GM21576 (cell line): ENCODE measurements around the gene IYD.
"Not testable (repeated sequence)": the region's sequence is repeated elsewhere in the genome, so short reads cannot be mapped to it uniquely, and the experiment has no call there.

Source experiments
- ATAC-seq: cut with Tn5 transposase; IDR thresholded peaks from one replicate; pipeline ENCODE4 v1.9.1; 2021; ENCODE audit warnings: mild to moderate bottlenecking, moderate library complexity; ENCODE audit not compliant: unreplicated experiment

The IYD gene

DNA sequence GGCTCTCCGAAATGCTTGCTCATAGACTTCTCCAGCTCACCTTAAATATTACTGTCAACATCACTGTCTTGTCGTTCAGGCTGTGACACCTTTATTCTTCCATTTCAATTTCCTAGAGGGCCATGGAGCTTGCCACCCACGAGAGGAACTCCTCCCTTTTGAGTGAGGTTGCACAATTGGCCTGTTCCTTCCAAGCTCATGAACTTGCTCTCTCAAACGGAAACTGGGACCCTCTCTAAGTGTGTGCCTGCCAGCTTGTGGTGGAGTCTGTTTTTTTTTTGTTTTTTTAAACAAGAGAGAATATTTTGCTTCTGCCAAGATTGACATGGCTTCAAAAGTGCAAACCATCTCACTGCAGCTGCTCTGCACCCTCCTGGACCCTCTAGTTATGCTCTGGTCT is 19.3 kb upstream of the IYD start:
- ATAC-seq, result no peak

DNA sequence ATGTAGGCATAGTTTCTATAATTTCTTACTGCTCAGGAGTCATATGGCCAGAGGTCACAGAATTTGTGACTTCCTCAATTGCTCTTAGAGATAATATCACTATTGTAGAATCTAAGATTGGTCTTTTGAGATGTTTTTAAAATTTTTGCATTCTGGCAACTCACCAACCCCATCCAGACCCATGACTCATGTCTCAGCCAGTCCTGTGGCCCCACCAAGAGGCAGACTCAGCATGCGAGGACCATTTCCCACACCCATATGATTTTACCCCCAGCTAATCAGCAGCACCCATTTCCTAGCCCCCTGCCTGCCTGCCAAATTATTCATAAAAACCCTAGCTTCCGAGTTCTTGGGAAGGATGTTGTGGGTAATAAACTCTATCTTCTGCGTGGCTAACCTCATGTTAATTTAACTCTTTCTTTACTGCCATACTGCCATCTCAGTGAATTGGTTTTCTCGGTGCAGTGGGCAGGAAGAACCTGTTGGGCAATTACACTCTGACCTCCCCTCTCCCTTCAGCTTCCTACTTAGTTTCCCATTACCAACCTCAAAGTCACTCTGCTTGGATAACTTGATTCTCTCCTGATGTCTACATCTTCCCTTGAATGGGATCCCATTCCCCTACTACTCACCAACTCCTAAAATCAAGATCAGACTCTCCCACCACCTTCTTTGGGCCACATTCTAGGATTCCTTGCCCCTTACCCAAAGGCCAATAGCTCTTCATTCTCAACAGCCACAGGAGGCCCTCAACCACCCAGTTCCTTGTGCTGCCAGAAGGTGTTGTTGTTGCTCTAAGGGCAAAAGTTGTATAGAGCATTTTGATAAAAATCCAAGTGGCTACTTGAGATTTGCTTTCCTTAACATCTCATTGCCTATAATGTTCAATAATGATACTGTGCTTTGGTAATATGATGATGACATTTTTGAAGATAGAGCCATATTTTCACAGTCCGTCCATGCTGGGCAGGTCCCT is 16.2 kb upstream of the IYD start:
- ATAC-seq, result no peak

DNA sequence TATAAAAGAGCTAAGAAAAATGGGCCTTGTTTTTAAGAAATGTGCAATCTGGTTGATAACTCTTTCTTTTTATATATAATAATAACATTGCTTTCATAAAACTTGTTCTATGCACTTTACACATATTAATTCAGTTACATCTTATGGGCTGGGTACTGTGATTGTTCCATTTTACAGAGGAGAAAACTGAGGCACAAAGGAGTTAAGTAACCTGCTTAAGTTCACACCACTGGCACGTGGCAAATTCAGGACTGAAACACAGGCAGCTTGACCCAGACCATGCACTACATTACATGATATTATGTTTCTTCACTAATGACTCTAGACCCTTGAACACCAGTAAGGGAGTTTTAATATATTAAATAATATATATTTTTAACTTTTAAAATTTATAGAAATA is 15.4 kb upstream of the IYD start:
- ATAC-seq, result no peak

DNA sequence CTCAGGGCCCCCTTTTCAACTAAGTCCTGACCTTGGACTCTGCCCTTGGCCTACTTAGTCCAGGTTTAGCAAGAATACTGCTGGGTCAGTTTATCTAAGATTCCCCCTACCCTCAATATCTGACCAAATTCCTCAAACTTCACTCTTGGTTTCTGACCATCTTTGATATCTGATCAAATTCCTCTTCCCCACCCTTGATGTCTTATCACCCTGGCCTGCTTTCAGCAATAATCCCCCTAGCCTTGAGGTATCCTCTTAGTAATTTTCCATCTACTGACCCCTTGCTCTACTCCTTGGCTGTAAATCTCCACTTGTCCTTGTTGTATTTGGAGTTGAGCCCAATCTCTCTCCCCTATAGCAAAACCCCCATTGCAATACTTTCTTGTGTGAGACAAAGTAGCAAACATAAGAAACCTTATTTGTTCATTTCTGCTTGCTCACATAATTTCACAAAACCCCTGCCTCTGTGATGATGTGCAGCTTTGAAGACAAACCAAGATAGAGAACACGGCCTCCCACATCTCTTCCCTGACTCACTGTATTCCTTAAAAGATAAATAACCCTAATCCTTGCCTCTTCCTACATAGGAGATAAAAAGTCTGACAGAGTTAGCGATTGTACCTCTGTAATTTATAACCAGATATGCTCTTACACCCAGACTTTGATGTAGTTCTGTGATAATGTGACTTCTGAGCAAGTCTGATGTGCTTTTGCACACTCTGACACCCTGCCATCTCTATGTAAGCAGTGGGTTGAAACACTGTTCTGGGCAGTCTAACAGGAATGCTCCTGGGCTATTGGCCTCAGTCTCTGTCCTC is 13.8 kb upstream of the IYD start:
- ATAC-seq, result no peak

DNA sequence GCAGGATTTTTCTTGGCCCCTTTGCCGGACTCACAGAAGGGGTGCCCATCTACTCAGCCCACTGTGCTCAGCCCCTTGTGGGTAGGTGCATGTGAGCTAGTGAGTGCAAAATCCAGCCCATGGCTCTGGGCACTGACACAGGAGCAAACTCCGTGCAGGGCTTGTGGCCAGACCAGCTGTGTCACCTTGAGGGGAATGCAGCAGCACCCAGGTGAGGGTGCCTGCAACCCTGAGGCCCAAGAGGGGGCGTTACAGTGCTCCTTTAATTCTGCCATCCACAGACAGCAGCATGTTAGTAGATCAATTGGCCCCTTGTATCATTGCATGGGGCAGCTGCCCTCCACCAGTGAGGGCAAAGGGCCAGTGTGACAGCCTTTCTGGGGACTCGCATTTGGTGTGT is 12.9 kb upstream of the IYD start:
- ATAC-seq, result no peak

DNA sequence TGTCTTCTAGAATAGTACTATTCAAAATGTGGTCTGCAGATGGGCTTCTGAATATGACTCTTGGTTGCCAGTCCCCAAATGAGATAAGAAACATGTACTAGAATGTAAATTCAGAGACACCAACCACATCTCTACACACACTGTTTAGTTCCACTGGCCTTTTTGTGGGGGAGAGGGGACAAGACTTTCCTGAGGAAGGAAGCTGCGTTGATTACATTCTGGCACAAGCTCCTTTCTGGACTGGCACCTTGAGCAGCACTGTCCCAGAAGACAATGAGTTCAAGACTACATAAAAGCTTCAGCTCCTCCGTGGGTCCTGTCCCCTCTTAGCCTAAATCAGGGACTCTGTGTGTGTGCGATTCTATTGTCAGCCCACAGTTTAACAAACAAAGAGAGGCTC is 6.9 kb upstream of the IYD start:
- ATAC-seq, result no peak

DNA sequence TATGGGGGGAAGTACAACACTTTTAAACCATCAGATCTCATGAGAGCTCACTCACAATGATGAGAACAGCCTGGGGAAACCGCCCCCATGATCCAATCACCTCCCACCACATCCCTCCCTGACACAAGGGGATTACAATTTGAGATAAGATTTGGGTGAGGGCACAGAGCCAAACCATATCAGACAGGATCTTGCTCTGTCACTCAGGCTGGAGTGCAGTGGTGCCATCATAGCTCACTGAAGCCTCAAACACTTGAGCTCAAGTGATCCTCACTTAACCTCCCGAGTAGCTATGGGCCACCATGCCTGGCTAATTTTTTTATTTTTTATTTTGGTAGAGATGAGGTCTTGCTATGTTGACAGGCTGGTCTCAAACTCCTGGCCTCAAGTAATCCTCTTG is 5.1 kb upstream of the IYD start:
- no peak for ATAC-seq

DNA sequence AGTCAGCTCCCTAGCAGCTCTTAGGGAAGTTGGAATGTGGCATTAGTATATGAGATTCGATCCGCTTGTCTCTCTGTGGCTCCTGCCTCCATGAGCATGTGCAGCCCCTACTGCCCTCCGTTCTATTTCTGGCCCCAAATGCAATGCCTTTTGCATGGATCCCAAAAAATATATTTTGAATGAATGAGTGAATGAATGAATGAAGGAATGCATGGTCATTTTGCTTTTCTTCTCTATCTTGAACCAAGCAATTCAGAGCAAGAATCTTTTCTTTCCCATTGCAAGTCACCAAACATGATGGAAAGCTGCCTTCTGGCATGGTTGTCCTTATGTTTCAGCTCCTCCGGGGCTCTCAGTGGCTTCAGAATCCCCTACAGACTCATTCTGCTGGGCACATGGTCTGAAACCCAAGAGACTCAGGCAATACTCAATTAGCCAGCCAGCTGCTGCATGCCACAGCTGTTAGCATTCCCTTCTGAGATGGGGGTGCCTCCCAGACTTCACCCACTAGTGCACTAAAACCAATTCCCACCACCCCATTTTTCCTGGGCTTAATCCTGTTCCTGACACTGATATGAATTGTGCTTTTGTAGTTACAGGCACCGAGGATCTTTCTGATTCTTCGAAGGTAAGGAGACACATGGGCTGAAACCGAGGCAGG is 2.6 kb upstream of the IYD start:
- ATAC-seq, result no peak

DNA sequence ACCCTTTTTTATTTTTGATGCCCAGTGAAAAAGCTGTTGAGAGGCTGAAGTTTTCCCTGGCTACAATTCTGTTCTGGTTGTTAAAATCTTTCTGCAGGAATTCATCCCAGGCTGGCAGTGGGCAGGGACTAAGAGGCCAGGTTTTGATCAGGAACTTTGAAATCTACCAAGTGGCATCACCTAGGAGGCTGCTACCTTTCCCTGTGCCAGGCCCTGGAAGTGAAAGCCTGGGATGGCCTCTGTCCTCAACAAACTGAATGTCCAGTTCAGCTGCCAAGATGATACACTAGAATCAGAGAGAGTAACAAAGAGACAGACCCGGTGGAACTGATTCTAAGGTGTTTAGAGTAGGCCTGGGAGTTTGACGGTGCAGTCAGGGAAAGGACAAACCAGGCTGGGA is 596 bp downstream of the IYD start:
- ATAC-seq, result no peak

DNA sequence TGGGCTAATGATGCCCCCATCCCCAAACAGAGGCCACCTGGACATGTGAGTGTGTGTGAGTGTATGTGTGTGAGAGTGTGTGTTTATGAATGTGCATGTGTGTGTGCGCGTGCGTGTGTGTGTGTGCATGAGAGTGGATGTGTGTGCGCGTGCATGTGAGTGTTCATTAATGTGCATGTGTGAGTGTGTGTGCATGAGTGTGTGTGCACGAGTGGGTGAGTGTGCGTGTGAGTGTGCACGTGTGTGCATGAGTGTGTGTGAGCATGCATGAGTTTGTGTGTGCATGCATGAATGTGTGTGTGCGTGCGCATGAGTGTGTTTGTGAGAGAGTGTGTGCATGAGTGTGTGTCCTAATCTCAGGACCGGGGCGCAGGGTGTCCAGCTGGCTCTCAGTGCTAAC is 1.3 kb downstream of the IYD start:
- ATAC-seq, result no peak

DNA sequence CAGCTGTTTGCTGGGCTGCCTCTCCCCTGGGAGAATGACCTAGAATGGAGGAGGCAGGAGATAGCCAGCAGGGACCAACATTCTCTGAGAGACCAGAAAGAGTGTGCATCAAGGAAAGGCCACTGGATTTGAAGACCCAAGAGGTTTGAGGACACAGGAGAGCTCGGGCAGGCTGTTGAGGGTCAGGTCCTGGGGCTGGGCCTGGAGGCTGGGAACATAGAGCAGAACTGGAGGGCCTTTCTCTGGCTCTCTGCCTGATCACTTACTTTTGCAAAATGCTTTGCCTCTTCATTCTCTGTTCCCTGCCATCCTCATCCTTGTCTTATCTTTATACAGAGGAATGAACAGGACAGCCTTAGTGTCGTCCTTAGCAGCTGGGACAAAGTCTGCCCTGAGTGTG is 2.5 kb downstream of the IYD start:
- no peak for ATAC-seq

DNA sequence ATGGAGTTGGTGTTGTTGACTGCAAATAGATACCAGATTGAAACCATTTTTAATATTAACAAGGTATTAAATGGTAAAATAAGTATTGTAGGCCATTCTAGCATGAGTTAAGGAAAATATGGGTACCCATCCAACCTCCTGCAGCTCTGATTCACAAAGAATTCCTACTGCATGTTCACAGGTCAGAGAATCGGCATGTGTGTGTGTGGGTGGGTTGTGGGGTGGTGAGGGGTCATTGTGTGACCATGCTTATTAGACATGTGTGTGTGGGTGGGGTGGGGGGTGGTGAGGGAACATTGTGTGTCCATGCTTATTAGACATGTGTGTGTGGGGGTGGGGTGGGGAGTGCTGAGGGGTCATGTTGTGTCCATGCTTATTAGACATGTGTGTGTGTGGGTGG is 3.2 kb downstream of the IYD start:
- no peak for ATAC-seq

DNA sequence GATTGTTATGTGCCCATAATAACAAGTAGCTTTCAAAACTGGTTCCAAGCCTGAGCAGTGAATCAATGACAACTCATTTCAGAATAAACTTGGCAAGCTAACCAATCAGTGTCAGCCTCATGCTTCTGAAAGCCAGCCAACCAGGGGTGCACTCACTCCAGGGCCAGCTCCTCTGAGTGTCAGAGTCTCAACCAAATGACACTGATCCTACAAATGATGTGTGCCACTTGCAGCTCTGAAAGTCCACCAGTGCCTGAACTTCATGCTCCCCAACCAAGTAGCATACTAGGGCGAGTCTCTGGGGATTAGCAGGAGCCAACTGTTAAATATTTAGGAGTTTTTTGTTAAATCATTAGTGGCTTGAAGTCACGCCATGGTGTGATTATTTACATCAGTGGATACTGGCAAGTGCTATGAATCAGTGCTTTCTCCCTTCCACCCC is 4.5 kb downstream of the IYD start:
- no peak for ATAC-seq

DNA sequence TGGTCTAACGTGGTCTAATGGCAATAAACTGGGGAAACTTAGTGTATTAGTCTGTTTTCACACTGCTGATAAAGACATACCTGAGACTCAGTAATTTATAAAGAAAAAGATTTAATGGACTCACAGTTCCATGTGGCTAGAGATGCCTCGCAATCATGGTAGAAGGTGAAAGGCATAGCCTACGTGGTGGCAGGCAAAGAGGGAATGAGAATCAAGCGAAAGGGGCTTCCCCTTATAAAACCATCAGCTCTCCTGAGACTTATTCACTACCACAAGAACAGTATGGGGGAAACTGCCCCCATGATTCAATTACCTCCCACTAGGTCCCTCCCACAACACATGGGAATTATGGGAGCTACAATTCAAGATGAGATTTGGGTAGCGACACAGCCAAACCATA is 5.5 kb downstream of the IYD start:
- ATAC-seq, result not testable (repeated sequence)

DNA sequence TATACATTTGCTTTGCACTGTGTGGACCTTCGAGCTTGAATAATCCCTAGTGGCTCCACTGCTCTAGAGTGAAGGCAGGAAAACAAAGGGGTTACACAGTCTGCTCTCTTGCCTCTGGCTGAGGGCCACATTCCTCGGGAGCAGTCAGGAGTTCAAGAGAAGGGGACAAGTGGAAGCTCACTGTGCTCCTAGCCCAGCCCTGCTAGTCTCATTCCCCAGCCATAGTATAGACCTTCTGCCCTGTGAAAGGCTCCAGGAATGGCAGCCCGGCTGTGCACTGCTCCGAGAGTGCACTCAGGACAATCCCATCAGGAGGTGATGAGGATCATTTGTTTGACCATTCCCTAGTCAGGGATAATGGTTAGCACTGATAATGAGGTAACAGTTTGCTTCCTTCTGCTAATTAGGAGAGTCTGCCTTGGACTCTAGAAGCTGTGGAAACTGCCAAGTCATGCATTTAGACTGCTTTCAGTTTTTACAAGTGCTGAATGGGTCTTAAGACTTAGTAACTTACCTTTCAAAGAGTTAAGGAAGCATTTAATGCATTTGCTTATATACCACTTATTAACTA is 8.5 kb downstream of the IYD start:
- ATAC-seq, result no peak

DNA sequence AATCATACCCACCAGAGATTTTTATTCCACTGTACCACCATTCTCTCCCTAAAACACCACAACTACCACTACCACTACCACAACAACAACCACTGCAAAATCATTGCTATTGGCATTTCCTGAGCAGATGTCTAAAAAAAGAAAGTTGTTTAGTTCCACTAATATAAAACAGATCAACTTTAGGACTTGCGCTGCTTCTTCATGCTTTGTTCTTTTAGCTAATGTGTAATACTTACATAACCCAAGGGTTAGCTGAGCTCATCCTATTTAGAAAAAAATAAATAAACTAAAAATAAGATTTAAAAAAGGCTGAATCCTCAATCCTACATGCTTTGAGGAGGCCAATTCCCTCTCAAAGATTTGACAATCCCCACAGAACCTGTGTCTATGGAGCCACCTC is 11.4 kb downstream of the IYD start:
- no peak for ATAC-seq

DNA sequence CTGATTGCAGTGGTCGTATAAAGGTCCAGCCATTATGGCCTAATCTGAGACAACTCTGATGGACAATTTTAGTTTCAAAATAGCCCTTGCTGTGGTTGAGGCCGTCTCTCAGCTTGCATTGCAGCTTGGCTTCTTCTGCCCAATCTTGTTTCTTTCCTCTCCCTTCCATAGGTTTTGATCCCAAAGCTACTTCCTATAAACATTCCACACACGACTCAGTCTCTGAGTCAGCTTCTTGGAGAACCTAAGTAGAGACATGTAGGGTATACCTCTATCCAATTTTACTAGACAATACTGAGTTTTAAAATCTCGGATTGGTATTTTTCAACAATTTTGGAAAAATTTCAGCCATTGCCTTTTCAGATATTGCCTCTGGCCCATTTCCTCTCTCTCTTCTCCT is 13.4 kb downstream of the IYD start:
- ATAC-seq, result no peak

DNA sequence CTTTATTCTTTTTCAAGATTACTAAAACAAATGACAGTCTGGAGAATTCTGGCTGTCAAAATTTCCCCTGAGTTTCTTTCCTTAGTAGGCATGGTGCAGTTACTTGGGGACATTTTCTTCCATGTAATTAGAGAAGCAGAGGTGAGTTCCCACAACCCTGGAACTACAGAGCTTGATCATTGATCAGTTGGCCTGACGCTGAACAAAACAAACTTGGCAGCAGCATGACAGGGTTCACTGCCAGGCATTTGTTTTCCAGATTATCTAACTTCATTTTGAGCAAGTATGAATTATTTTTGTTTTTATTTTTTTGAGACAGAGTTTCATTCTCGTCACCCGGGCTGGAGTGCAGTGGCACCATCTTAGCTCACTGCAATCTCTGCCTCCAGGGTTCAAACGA is 22.6 kb downstream of the IYD start:
- ATAC-seq, result no peak

DNA sequence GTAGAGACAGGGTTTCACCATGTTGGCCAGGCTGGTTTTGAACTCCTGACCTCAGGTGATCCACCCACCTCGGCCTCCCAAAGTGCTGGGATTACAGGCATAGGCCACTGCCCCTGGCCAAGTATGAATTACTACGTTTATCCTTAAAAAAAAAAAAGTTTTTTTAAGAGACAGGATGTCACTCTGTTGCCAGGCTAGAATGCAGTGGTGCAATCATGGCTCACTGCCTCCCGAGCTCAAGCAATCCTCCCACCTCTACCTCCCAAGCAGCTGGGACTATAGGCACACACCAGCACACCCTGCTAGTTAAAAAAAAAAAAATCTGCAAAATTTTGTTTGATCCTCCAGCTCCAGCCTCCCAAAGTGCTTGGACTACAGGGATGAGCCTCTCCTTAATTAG is 23.1 kb downstream of the IYD start:
- no peak for ATAC-seq

DNA sequence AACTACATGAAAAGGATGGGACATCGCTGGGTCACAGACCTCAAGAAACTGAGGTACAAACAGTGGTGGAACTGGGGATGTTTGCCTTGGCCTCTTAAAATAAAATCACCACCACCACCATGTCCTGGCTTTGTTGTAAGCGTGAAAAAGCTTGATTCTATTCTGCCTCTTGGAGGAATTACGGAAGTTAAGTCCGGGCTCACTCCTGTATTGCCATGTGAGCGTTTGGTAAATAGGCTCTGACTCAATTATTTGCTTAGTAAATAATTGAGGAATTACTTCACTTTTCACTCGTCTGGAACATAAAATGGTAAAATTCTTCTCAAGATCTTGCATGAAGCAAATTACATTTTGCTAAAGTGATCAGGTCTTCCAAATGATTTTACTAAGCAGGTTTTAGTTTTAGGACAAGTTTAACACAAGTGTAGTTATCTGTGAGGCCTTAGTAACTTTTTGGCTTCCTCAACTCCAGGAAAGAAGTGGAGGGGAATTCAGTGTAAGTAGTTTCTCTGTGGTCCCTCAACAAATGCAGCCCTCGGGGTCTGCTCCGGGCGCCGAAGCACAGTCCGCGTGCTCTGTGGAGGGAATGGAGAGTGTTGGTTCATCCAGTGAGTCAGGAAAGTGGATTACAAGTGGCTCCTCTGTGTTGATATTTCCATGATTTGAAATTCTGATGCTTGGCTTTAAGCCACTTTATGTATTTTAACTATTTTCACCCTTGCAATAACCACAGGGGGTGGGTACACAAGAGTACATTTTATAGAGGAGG is 23.8 kb downstream of the IYD start:
- no peak for ATAC-seq
